B cell (primary cell): ENCODE measurements around the gene WWTR1. TPM values are rescaled to one million over a fixed set of nuclear protein-coding genes. Genes with fewer than 3 reads are reported as not detected.

Experiments
- ATAC-seq: fragments of 200-7000 bp; cut with Tn5 transposase; one replicate; pipeline ENCODE4 v1.10.0; 2021; ENCODE audit warnings: low read depth, mild to moderate bottlenecking, moderate number of reproducible peaks, moderate library complexity
- CTCF ChIA-PET: fragments of 350-600 bp; sonication (Branson Sonifier 250); formaldehyde crosslinking; loops from one replicate; lab custom pipeline; 2021; ENCODE audit warnings: antibody characterized with exemption, inconsistent platforms; lab: Charles Lee
- POLR2A ChIA-PET: fragments of 350-600 bp; sonication (Branson Sonifier 250); formaldehyde crosslinking; loops from one replicate; lab custom pipeline; 2021; ENCODE audit warnings: antibody characterized with exemption; lab: Charles Lee
- DNase-seq: peaks from one replicate; pipeline ENCODE4 v3.0.0; 2013
- H2AFZ ChIP-seq: 2 replicates; pipeline ENCODE4 v1.6.1; 2012; ENCODE audit warnings: mild to moderate bottlenecking, low read depth, low read length; ENCODE audit not compliant: insufficient read depth, poor library complexity, severe bottlenecking
- H3K27ac ChIP-seq, 2 donors: 1 replicate in 1 of 2; 2 replicates in 1 of 2; pipeline ENCODE4 v1.5.1; 2012 to 2013; ENCODE audit warnings: low read length in 2 of 2, mild to moderate bottlenecking in 2 of 2, moderate library complexity in 1 of 2
- H3K27me3 ChIP-seq, 4 experiments: fragments of 200-600 bp in 1 of 4; sonication (generic) in 1 of 4; replicated peaks in 1 of 4; 1 replicate in 2 of 4; 2 replicates in 2 of 4; pipeline versions ENCODE4 v1.6.1 to v1.7.0; 2013 to 2016; ENCODE audit warnings: low read length in 3 of 4, mild to moderate bottlenecking in 2 of 4, mixed read lengths in 1 of 4, moderate library complexity in 1 of 4; ENCODE audit not compliant: insufficient read depth in 4 of 4, control insufficient read depth in 3 of 4; ENCODE audit errors: control extremely low read depth in 1 of 4
- H3K36me3 ChIP-seq, 2 experiments: replicated peaks in 1 of 2; 1 replicate in 1 of 2; 2 replicates in 1 of 2; pipeline versions ENCODE4 v1.6.1 to v1.7.1; 2013; ENCODE audit warnings: low read length in 1 of 2; ENCODE audit not compliant: insufficient read depth in 2 of 2, control insufficient read depth in 1 of 2; ENCODE audit errors: control extremely low read depth in 1 of 2, extremely low read depth in 1 of 2
- H3K4me1 ChIP-seq, 2 donors: fragments of 200-600 bp in 1 of 2; sonication (generic) in 1 of 2; 1 replicate in 1 of 2; 2 replicates in 1 of 2; pipeline versions ENCODE4 v1.5.1 to v1.6.1; 2013 to 2017; ENCODE audit warnings: low read length in 2 of 2; ENCODE audit not compliant: control insufficient read depth in 2 of 2, insufficient read depth in 2 of 2
- H3K4me2 ChIP-seq: replicated peaks from 2 replicates; pipeline ENCODE3; 2012; ENCODE audit warnings: mild to moderate bottlenecking, low read depth, low read length; ENCODE audit not compliant: poor library complexity, severe bottlenecking
- H3K4me3 ChIP-seq, 5 experiments: fragments of 200-600 bp in 1 of 5; sonication (generic) in 1 of 5; 1 replicate in 3 of 5; 2 replicates in 2 of 5; pipeline versions ENCODE4 v1.5.1 to v1.7.0; 2011 to 2016; ENCODE audit warnings: low read length in 4 of 5, mild to moderate bottlenecking in 4 of 5, low read depth in 2 of 5, control low read depth in 1 of 5, moderate library complexity in 1 of 5; ENCODE audit not compliant: insufficient read depth in 1 of 5; ENCODE audit errors: control extremely low read depth in 1 of 5, extremely low read depth in 1 of 5
- H3K79me2 ChIP-seq: fragments of 200-600 bp; sonication (generic); one replicate; pipeline ENCODE4 v1.6.0; 2016; ENCODE audit warnings: low read length; ENCODE audit not compliant: control insufficient read depth, insufficient read depth
- H3K9ac ChIP-seq: fragments of 200-600 bp; sonication (generic); 2 replicates; pipeline ENCODE4 v1.6.1; 2017; ENCODE audit warnings: mild to moderate bottlenecking, low read length, moderate library complexity
- H3K9me3 ChIP-seq, 3 donors: one replicate each; pipeline versions ENCODE4 v1.6.1 to v1.7.1; 2013; ENCODE audit warnings: low read length in 2 of 3; ENCODE audit not compliant: control insufficient read depth in 2 of 3, insufficient read depth in 1 of 3; ENCODE audit errors: control extremely low read depth in 1 of 3
- H4K20me1 ChIP-seq: 2 replicates; pipeline ENCODE4 v1.6.0; 2012; ENCODE audit warnings: mild to moderate bottlenecking, low read length; ENCODE audit not compliant: insufficient read depth, control insufficient read depth, poor library complexity, severe bottlenecking
- H3K27ac Mint-ChIP-seq: one replicate; pipeline ENCODE4 v1.8.0; 2021; ENCODE audit warnings: mixed read lengths
- H3K27me3 Mint-ChIP-seq: one replicate; pipeline ENCODE4 v1.8.0; 2021; ENCODE audit warnings: mixed read lengths
- H3K4me1 Mint-ChIP-seq: one replicate; pipeline ENCODE4 v1.8.0; 2021; ENCODE audit warnings: mixed read lengths
- H3K4me3 Mint-ChIP-seq: one replicate; pipeline ENCODE4 v1.8.0; 2021; ENCODE audit warnings: mixed read lengths
- H3K9me3 Mint-ChIP-seq: one replicate; pipeline ENCODE4 v1.8.0; 2022; ENCODE audit warnings: mixed read lengths; ENCODE audit not compliant: insufficient read depth
- CTCF ChIP-seq: fragments of 200-600 bp; IDR thresholded peaks from one replicate; pipeline ENCODE4 v1.8.0; 2022; ENCODE audit warnings: antibody characterized with exemption, mild to moderate bottlenecking
- EZH2 ChIP-seq: IDR thresholded peaks from 2 replicates; pipeline ENCODE4 v1.6.1; 2012; ENCODE audit warnings: borderline replicate concordance, low read depth, mild to moderate bottlenecking, moderate library complexity, low read length; ENCODE audit not compliant: insufficient read depth, poor library complexity, severe bottlenecking
- WGBS: methylation state at CpG from one replicate; pipeline ENCODE4 v1.1.5; 2013; ENCODE audit warnings: missing lambda C conversion rate; ENCODE audit not compliant: insufficient coverage; 5-methylcytosine and 5-hydroxymethylcytosine counted together
- intact Hi-C: fragments of 100-400 bp; cut with micrococcal nuclease; formaldehyde crosslinking; loops from one replicate; pipeline ENCODE4 v1.10.0; 2022
- polyA plus RNA-seq: library from polyadenylated mRNA; depleted of rRNA; stranded (reverse); fragments of >200 nt; gene quantifications from 2 replicates; pipeline ENCODE4 v1.2.3, GENCODE V29; 2012
- total RNA-seq, 2 donors: library from RNA; stranded (reverse); fragments of 120-200 nt in 1 of 2; gene quantifications; 1 replicate in 1 of 2; 2 replicates in 1 of 2; pipeline versions ENCODE4 v1.2.3 to v1.2.4, GENCODE V29; 2013 to 2022

The WWTR1 gene
- total and polyA plus RNA-seq, 2 donors (not counting 1 experiment from before 2014, with no cell fraction given): 0.79 to 2.3 TPM

DNA sequence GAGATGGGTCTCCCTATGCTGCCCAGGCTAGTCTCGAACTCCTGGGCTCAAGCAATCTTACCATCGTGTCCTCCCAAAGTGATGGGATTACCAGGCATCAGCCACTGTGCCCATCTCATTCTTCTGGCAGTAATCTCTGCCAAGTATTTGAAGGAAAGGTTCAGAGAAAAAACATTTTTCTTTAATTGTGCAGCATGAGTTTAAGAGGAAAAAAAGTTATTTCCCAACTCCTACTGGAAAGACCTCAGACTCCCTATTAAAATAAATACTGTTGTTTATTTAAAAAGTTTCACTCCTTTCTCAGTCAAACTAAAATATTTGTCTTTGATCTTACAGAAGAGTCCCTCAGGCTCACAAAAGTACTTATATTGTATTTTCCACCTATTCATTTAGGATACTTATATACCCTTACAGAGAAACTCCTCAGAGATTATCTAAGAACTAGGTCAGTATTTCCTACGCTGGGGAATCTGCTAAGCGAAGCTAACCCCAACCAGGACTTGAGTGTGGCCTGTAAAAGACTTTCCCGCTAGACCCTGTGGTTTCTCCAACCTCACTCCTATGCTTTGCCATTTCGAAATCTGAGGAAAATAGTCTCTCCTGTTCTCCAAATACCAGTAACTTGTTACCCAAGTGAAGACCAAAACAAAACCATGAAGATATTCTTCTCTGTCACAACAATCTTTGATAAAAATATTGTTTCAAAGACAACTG is 28.7 kb downstream of the WWTR1 start:
- POLR2A ChIA-PET: no interaction called here

More for the DNA sequence above, 28.7 kb downstream of the WWTR1 start:
- ATAC-seq (no peak), DNase-seq (no peak)
- no peaks in the 10 kb centered on the region for H3K36me3 ChIP-seq
- H2AFZ ChIP-seq: no peak overlapping the region
- 96% methylated on average over 2 of the region's 6 CpGs for WGBS
- no peaks in the 10 kb centered on the region for H3K79me2 ChIP-seq
- TF ChIP-seq EZH2 (no peak), CTCF (no peak)
- no peak overlapping the region for H3K9ac ChIP-seq
- H3K4me2 ChIP-seq: no peak overlapping the region
- CTCF ChIA-PET: no interaction called here
- no peaks in the 10 kb centered on the region for H3K4me1 ChIP-seq
- H3K9me3 ChIP-seq: no peaks in the 10 kb centered on the region
- Mint-ChIP-seq H3K4me3 (no peak overlapping the region), H3K9me3 (no peaks in the 10 kb centered on the region), H3K4me1 (no peaks in the 10 kb centered on the region), H3K27me3 (peaks cover 30% of the 10 kb centered on the region), H3K27ac (no peak overlapping the region)
- intact Hi-C loops: no loop called here
- H3K27me3 ChIP-seq: peaks cover 0 to 3% (median 1%) of the 10 kb centered on the region in 4 experiments
- no peaks in the 10 kb centered on the region for H4K20me1 ChIP-seq
- no peak overlapping the region for H3K27ac ChIP-seq
- H3K4me3 ChIP-seq: no peak overlapping the region
